Left cardiac atrium (tissue), 4 donors: ENCODE results near the gene KANK3. TPM values are rescaled to one million over a fixed set of nuclear protein-coding genes. Genes with fewer than 3 reads are reported as not detected.
"Not testable (repeated sequence)": the region's sequence is repeated elsewhere in the genome, so short reads cannot be mapped to it uniquely, and the experiment has no call there.

Source experiments
- ATAC-seq, 2 donors: fragments of 200-7000 bp; cut with Tn5 transposase; one replicate each; pipeline ENCODE4 v1.9.1; 2020; ENCODE audit warnings: mild to moderate bottlenecking in 2 of 2, moderate library complexity in 2 of 2
- DNase-seq: peaks from one replicate; pipeline ENCODE4 v3.0.0-alpha.2; 2020
- intact Hi-C, 2 donors: fragments of 100-400 bp; cut with DNase I; formaldehyde crosslinking; loops; one replicate each; pipeline versions ENCODE4 v1.14.1 to v1.15.1; 2022 to 2023
- long read RNA-seq: library from polyadenylated mRNA; unstranded; transcript quantifications from one replicate; pipeline ENCODE4 v2.0.0, GENCODE V29; 2021
- total RNA-seq, 2 donors: library from RNA; stranded (reverse); fragmentation: NEBNext Ultra II Directional; extraction: Animal tissue kit (Norgen Biotek cat#: 25700); gene quantifications; one replicate each; pipeline ENCODE4 v1.2.1, GENCODE V29; 2021
- donor health status: DM: no; HTN: yes; CAD: no.
- donor health status: DM: no; HTN: yes; CAD: no; lungs with severe emphysema.
- donor health status: DM: yes; HTN: yes; CAD: no.
- donor health status: Dilated cardiomyopathy.

KANK3 gene
- total RNA-seq = 10 to 100 TPM; 19.3 to 19.6 TPM
- long read RNA-seq, partial matches to known transcripts = 1 of 4 reads
- long read RNA-seq, other reads (novel, unspliced or antisense) = 3 of 4 reads

DNA sequence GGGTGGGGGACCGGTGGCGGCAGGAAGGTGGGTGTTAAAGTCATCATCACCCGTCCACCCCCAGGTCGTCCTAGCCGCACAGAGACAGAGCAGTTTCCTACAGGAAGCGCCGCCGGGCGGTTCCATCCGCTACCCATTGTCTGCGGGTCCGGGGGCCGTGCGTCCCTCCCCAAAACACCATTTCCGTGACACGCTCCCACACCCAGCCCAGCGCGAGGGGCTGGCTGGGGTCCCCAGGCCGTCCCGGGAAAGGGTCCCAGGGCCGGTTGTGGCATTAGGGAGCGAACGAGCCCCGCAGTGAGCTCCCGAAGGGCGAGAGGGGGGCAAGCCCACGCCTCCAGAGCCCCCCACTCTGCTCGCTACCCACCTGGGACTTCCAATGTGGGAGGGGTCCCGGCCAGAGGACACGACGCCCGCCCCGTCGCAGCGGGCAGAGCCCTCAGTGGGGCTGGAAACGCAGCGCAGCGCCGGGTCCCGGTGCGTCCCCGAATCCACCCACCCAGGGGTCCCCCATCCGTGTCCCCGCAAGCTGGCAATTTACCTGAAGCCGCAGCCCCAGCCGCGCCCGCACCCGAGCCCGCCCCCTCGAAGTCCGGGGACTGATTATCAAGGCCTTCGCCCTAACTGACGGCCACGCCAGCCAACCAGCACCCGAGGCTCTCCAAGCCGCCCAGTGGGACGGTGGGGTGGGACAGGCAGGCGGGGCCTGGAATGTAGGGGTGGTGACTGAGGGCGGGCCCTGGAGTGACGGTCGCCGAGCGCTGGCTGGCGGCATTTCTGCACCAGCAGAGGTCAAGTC lies at the start of gene KANK3:
KANK3 (minus strand) TSS at position 579 of the 799 bp plus-strand sequence. CDS start 5,434 bp downstream, outside the sequence.
- ATAC-seq = peak; percentile 99
- DNase-seq = peak; percentile 98
- intact Hi-C loops = no loop called here

DNA sequence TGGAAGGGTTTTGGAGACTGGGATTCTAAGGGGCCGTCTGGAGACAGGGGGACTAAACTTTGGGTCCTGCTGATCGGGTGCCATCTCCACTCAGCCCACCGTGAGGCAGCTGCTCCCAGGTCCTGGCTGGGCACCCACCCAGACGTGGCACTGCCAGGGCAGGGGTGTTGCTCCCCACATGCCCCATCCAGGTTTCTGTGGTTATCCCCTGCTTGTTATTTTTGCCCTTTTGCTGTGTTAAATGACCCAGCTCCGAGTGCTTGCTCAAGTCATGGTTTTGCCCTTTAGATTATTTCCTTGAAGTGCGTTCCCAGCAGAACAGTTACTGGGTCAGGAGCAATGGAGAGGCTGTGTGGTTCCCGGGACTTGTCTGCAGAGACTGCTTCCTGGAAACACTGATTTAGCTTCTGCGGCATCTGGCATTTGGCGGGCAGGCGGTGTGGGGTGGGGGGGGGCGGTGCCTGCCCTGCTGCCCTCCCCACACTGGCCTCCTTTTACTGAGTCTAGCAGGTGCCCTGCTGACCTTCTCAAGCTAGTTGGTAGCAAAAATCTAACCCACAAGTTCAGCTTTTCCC lies 49.0 kb upstream of the KANK3 start:
- intact Hi-C loops = no loop called here
- ATAC-seq (no peak), DNase-seq (no peak)

DNA sequence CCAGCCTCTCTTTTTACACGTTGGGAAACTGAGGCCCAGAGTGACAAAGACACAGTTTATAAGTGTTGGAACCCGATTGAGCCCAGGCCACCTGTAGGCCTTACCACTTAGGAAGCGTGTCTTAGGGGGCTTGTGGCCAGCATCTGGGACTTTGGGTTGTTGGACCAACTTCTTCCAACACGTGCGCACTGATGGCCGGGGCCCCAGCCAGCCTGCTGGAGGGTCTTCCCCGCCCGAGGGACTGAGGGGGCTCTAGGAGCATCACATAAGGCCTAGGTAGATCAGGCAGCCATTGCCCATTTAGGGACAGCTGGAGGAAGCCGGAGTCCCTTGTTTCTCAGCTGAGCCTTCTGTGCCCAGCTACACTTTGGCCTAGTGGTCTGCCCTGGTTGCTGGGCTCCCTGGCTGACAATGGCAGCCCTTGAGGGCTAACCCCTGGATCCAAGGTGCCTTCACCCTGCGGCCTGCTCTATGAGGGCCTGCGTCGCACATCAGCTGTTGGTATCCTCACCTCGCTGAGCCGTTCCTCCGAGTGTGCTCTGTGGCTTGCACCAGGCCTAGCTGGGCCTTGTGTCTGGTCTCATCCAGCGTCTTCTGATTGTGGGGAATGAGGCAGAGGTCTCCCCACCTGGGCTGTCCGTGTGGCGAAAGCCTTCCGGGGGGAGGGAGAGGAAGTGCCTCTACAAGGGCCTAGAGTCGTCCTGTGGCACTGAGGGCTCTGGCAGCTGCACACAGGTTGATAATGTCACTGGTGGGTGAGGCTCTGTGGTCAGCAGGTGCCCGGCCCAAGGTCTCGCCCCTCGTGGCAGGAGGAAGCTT lies 48.3 kb upstream of the KANK3 start:
- ATAC-seq (no peak), DNase-seq (peak; percentile 27)
- intact Hi-C loops = no loop called here

DNA sequence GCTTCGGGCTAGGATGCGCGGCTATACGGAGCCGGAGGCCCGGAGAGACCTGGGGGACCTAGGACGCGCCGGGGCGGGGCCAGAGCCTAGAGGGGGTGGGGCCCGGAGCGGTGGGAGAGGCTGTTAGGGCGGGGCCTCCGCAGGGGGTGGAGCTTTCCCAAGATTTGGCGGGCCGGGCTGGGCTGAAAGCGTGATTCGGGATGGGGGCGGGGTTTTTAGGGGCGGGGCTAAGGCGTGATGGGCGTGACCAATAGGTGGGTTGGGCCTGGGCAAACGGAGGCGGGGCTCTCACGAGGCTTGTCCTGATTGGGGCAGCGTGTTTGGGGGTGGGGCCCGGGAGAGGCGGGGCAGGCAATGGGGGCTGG lies 47.5 kb upstream of the KANK3 start:
- ATAC-seq (peak; percentile 87 to 92), DNase-seq (peak; percentile 96)
- intact Hi-C loops = no loop called here

DNA sequence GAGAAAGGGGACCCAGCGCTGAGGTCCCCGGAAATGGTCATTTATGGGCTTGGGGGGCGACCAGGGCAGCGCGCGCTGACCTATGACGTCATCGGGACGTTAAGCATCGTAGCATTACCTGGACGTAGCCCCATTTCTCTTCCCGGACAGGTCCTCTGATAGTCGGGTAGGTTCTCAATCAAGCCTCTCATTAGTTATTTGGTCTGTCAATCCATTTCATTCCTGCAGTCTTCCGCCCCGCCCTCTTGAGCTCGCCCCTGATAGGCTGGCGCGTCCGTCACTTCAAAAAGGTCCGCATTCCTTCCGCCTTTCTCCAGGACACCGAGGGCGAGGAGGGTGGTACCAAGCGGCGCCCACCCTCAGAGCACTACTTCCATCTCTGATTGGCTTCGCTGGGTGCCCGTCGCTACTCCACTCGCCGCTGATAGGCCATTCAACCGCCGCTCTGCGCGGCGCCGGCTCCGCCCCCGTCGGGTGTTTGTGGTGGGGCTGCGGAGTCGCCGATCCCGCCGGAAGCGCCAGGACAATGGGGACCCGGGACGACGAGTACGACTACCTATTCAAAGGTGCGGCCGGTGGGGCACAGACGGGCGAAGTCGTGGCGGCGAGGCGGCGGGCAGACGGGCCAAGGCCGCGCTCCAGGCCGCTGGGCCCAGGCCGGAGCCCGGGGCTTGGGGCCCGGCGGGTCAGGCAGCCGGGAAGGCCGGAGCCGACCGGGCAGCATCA lies 47.0 kb upstream of the KANK3 start, which contains the start of gene RAB11B:
RAB11B (plus strand) TSS at position 470 of the 726 bp plus-strand sequence; CDS start at position 527, 57 bp downstream.
- intact Hi-C loops = no loop called here
- ATAC-seq (peak; percentile 95 to 96), DNase-seq (peak; percentile 99)

DNA sequence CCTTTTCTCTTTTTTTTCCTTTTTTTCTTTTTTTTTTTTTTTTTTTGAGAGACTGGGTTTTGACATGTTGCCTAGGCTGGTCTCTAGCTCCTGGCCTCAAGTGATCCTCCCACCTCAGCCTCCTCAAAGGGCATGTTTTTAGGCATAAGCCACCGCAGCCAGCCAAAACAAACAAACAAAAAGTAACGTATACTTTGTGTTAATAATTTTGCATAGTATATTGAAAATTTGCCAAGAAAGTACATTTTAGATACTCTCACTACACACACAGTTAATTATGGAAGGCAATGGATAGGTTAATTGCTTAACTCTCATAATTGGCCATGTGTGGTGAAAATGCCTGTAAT lies 45.5 kb upstream of the KANK3 start:
- intact Hi-C loops = no loop called here
- ATAC-seq = no peak

DNA sequence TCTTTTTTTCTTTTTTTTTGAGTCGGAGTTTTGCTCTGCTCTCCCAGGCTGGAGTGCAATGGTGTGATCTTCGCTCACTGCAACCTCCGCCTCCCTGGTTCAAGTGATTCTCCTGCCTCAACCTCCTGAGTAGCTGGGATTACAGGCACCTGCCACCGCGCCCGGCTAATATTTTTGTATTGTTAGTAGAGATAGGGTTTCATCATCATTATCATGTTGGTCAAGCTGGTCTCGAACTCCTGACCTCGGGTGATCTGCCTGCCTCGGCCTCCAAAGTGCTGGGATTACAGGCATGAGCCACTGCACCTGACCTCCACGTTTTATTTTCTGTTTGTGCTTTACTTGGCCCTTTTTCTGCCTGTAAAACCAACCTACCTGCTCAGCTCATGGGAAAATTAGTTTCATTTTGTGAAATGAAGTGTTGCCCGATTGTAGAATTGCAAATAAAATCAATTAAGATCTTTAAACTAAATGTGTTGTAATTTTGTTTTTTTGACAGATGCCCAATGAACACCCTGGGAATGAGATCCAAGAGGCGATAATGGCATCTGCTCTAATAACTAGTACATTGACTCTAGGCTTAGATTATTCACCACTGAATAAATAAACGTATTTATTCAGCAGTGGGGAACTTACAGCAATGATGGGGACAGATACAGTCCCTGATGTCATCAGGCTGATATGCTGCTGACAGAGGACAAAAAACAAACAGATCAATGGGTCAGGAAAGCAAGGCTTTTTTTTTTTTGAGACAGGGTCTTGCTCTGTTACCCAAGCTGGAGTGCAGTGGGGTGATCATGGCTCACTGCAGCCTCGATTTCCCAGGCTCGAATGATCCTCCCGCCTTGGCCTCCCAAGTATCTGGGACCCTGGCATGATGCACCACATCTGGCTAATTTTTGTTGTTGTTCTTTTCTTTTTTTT lies 44.9 kb upstream of the KANK3 start:
- intact Hi-C loops = no loop called here
- ATAC-seq = no peak
- DNase-seq = peak; percentile 9

More for the DNA sequence above, 45.5 kb upstream of the KANK3 start:
- DNase-seq = peak; percentile 14

DNA sequence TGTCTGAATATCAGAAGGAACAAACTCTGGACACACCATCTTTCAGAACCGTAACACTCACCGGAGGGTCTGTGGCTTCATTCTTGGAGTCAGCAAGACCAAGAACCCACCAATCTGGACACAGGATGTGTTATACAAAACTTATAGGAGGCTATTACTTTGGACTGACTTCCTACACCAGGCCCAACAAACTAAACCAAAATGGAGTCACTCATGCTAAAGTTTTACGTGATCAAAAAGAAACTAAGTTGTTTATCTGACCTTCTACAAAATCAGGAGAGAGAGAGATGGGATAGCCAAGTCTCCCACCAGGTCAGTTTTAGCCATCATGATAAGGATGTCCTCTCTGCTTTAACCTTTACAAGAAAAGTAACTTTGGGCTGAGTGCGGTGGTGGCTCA lies 43.9 kb upstream of the KANK3 start:
- no peak for ATAC-seq
- no peak for DNase-seq
- intact Hi-C loops = no loop called here

DNA sequence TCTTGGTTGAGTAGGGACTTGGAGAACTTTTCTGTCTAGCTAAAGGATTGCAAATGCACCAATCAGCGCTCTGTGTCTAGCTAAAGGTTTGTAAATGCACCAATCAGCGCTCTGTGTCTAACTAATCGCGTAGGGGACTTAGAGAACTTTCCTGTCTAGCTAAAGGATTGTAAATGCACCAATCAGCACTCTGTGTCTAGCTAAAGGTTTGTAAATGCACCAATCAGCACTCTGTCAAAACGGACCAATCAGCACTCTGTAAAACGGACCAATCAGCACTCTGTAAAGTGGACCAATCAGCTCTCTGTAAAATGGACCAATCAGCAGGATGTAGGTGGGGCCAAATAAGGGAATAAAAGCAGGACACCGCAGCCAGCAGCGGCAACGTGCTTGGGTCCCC lies 43.4 kb upstream of the KANK3 start:
- intact Hi-C loops, DNase-seq, ATAC-seq: not testable (repeated sequence)

DNA sequence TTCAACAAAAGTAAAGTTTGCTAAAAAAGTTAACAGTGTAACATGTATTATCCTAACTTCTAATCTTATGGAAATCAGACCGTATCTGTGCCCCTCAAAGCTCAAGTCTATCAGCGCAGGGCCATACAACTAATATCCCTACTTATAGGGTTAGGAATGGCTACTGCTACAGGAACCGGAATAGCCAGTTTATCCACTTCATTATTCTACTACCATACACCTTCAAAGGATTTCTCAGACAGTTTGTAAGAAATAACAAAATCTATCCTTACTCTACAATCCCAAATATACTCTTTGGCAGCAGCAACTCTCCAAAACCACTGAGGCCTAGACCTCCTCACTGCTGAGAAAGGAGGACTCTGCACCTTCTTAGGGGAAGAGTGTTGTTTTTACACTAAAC lies 42.5 kb upstream of the KANK3 start:
- DNase-seq, ATAC-seq, intact Hi-C loops: not testable (repeated sequence)

DNA sequence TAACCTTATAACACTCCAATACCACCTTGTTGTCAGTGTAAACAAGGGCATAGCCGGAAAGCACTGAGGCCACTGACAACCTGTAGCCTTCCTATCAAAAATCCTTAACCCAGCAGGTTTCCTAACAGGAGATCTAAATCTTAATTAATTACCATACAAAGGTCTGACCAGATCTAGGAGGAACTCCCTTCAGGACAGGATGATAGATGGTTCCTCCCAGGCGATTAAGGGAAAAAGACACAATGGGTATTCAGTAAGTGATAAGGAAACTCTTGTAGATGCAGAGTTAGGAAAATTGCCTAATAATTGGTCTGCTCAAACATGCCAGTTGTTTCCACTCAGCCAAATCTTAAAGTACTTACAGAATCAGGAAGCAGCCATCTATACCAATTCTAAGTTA lies 42.0 kb upstream of the KANK3 start:
- ATAC-seq, intact Hi-C loops, DNase-seq: not testable (repeated sequence)

DNA sequence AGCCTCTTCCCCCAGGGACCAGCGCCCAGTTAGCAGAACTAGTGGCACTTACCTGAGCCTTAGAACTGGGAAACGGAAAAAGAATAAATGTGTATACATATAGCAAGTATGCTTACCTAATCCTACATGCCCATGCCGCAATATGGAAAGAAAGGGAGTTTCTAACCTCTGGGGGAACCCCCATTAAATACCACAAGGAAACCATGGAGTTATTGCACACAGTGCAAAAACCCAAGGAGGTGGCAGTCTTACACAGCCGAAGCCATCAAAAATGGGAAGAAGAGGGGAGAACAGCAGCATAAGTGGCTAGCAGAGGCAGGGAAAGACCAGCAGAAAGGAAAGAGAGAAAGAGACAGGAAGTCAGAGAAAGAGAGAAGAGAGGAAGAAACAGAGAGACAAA lies 41.5 kb upstream of the KANK3 start:
- ATAC-seq, intact Hi-C loops, DNase-seq: not testable (repeated sequence)

DNA sequence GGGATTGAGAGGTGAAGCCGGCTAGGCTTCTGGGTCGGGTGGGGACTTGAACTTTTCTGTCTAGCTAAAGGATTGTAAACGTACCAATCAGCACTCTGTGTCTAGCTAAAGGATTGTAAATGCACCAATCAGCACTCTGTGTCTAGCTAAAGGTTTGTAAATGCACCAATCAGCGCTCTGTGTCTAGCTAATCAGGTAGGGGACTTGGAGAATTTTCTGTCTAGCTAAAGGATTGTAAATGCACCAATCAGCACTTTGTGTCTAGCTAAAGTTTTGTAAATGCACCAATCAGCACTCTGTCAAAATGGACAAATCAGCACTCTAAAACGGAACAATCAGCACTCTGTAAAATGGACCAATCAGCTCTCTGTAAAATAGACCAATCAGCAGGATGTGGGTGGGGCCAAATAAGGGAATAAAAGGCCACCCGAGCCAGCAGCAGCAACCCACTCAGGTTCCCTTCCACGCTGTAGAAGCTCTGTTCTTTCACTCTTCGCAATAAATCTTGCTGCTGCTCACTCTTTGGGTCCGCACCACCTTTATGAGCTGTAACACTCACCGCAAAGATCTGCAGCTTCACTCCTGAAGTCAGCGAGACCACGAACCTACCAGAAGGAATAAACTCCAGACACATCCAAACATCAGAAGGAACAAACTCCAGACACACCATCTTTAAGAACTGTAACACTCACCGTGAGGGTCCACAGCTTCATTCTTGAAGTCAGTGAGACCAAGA lies 36.3 kb upstream of the KANK3 start:
- DNase-seq, ATAC-seq, intact Hi-C loops: not testable (repeated sequence)

DNA sequence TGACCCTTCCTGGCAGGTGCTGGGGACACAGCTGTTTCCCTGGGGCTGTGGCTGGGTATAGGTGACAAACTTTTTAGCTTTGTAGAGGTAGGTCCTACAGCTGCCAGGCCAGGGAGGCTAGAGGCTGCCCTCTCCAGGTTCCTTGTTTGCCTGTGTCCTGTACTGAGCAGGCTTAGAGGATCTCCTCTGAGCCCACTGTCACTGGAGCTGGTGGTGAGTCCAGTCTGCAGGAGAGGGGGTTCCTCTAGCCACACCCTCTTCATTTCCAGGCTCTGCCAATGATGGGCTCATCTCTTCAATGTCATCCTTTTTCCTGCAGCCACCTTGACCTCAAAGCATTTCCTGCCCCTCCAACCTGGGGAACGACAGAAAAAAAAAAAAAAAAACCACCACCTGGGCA lies 34.5 kb upstream of the KANK3 start:
- no peak for DNase-seq
- ATAC-seq = no peak
- intact Hi-C loops = no loop called here

DNA sequence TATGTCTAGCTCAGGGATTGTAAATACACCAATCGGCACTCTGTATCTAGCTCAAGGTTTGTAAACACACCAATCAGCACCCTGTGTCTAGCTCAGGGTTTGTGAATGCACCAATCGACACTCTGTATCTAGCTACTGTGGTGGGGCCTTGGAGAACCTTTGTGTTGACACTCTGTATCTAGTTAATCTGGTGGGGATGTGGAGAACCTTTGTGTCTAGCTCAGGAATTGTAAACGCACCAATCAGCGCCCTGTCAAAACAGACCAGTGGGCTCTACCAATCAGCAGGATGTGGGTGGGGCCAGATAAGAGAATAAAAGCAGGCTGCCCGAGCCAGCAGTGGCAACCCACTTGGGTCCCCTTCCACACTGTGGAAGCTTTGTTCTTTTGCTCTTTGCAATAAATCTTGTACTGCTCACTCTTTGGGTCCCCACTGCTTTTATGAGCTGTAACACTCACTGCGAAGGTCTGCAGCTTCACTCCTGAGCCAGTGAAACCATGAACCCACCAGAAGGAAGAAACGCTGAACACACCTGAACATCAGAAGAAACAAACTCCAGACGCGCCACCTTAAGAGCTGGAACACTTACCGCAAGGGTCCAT lies 33.4 kb upstream of the KANK3 start:
- ATAC-seq, DNase-seq, intact Hi-C loops: not testable (repeated sequence)

DNA sequence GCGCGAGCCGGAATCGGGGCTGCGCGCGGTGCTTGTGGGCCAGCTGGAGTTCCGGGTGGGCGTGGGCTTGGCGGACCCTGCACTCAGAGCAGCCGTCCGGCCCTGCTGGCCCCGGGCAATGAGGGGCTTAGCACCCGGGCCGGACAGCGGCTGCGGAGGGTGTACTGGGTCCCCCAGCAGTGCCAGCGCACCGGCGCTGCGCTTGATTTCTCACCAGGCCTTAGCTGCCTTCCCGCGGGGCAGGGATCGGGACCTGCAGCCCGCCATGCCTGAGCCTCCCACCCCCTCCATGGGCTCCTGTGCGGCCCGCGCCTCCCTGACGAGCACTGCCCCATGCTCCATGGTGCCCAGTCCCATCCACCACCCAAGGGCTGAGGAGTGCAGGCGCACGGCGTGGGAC lies 32.7 kb upstream of the KANK3 start:
- ATAC-seq, intact Hi-C loops, DNase-seq: not testable (repeated sequence)
